Measurements from ENCODE around the gene CHRNA9. TPM values are rescaled to one million over a fixed set of nuclear protein-coding genes. Genes with fewer than 3 reads are reported as not detected.

CHRNA9 gene
- total and polyA plus RNA-seq, 2 donors (not counting 1 experiment from before 2014, with no cell fraction given): 0.07 TPM; not detected in 1

DNA sequence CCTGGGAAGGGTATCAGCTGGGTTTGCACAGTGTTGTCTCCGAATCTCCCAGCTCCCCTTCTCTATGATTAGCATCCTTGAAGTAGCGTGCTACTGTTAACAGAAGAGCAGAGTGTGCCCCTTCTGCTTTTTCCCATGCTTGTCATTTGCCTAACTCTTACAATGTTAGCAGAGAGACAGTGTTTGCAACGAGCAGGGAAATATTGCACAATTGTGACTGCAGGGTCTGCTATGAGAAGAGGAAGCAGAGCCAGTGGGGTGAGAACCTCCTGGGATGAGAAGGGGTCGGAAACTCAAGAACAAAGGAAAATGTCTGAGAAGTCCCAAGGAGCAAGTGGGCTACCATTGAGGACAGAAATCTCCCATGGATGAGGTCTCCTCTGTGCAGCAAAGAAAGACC, 7.8 kb upstream of the CHRNA9 start:
- Mint-ChIP-seq H3K27ac (no peak overlapping the region), H3K4me3 (no peak overlapping the region), H3K9me3 (ENCODE audit: insufficient read depth) (no peaks in the 10 kb centered on the region), H3K4me1 (peaks cover 13% of the 10 kb centered on the region), H3K27me3 (peaks cover 8% of the 10 kb centered on the region)
- H4K20me1 ChIP-seq (ENCODE audit: control insufficient read depth, insufficient read depth, low read length, poor library complexity, severe bottlenecking): no peaks in the 10 kb centered on the region
- intact Hi-C loops (cut with micrococcal nuclease): loop anchor here (5.0 to 10.0 kb wide), 2 partner anchors 387 to 860 kb away; no protein-coding TSS in a partner anchor
- peaks cover 8 to 14% of the 10 kb centered on the region in 2 donors for H3K4me1 ChIP-seq (ENCODE audit: control insufficient read depth in 2 of 2, insufficient read depth in 2 of 2, low read length in 2 of 2)
- no peaks in the 10 kb centered on the region for H3K36me3 ChIP-seq (replicated peaks in 1 of 2; ENCODE audit: control extremely low read depth in 1 of 2, control insufficient read depth in 1 of 2, extremely low read depth in 1 of 2, insufficient read depth in 2 of 2, low read length in 1 of 2)
- no peak overlapping the region for H3K4me3 ChIP-seq (ENCODE audit: control extremely low read depth in 1 of 5, extremely low read depth in 1 of 5, insufficient read depth in 1 of 5, low read depth in 2 of 5, low read length in 4 of 5)
- no peak overlapping the region for H3K9ac ChIP-seq (ENCODE audit: low read length)
- H3K4me2 ChIP-seq (replicated peaks; ENCODE audit: low read depth, low read length, poor library complexity, severe bottlenecking): no peak overlapping the region
- no peaks in the 10 kb centered on the region for H3K9me3 ChIP-seq (ENCODE audit: control extremely low read depth in 1 of 3, control insufficient read depth in 2 of 3, insufficient read depth in 1 of 3, low read length in 2 of 3)
- DNase-seq (no peak), ATAC-seq (ENCODE audit: low read depth) (no peak)
- no peak overlapping the region for H3K27ac ChIP-seq (ENCODE audit: low read length in 2 of 2)
- WGBS (ENCODE audit: insufficient coverage): 34% methylated on average over 3 of the region's 4 CpGs
- TF ChIP-seq, protein P1, sequence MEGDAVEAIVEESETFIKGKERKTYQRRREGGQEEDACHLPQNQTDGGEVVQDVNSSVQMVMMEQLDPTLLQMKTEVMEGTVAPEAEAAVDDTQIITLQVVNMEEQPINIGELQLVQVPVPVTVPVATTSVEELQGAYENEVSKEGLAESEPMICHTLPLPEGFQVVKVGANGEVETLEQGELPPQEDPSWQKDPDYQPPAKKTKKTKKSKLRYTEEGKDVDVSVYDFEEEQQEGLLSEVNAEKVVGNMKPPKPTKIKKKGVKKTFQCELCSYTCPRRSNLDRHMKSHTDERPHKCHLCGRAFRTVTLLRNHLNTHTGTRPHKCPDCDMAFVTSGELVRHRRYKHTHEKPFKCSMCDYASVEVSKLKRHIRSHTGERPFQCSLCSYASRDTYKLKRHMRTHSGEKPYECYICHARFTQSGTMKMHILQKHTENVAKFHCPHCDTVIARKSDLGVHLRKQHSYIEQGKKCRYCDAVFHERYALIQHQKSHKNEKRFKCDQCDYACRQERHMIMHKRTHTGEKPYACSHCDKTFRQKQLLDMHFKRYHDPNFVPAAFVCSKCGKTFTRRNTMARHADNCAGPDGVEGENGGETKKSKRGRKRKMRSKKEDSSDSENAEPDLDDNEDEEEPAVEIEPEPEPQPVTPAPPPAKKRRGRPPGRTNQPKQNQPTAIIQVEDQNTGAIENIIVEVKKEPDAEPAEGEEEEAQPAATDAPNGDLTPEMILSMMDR (IDR thresholded peaks at IDR 0.05): no peak
- TF ChIP-seq EZH2 (IDR thresholded peaks at IDR 0.05; ENCODE audit: borderline replicate concordance, insufficient read depth, low read depth, low read length, poor library complexity, severe bottlenecking): no peak
- ChIA-PET POLR2A (interaction anchor here (1.5 kb wide), 1 partner anchor 271 kb away, joined by 5 read pairs; the partner anchor contains the start of gene N4BP2), CTCF (interaction anchor here (0.9 to 4.6 kb wide), 7 partner anchors 11 to 271 kb away, joined by 3 to 100 read pairs (median 6); partner anchors contain the start of gene N4BP2)
- H3K79me2 ChIP-seq (ENCODE audit: control insufficient read depth, insufficient read depth, low read length): peaks cover 5% of the 10 kb centered on the region
- peaks cover 0 to 4% (median 0%) of the 10 kb centered on the region in 4 experiments for H3K27me3 ChIP-seq (replicated peaks in 1 of 4; ENCODE audit: control extremely low read depth in 1 of 4, control insufficient read depth in 3 of 4, insufficient read depth in 4 of 4, low read length in 3 of 4)
- H2AFZ ChIP-seq (ENCODE audit: insufficient read depth, low read depth, low read length, poor library complexity, severe bottlenecking): no peak overlapping the region

DNA sequence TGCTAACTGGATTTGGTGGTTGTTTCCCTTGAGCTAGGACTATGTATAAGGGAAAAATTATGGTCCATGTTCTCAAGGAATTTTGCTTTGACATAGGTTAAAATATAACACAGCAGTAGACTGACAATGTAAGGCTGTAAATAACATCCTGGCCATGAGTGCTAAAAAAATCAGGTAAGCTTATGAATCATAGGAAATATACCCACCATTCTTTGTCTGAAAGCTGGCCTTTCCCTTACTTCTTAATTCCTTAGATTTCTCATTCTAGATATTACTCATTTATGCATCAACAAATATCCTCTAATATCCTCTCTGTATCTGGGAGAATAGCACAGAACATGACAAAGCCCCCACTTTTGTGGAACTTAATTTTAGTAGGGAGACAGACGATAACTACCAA, 6.8 kb upstream of the CHRNA9 start:
- Histone ChIP-seq H3K27ac (ENCODE audit: low read length in 2 of 2) (no peak overlapping the region), H3K79me2 (ENCODE audit: control insufficient read depth, insufficient read depth, low read length) (peaks cover 5% of the 10 kb centered on the region), H3K4me1 (ENCODE audit: control insufficient read depth in 2 of 2, insufficient read depth in 2 of 2, low read length in 2 of 2) (peaks cover 8 to 14% of the 10 kb centered on the region in 2 donors), H2AFZ (ENCODE audit: insufficient read depth, low read depth, low read length, poor library complexity, severe bottlenecking) (no peak overlapping the region), H3K4me2 (replicated peaks; ENCODE audit: low read depth, low read length, poor library complexity, severe bottlenecking) (no peak overlapping the region), H4K20me1 (ENCODE audit: control insufficient read depth, insufficient read depth, low read length, poor library complexity, severe bottlenecking) (no peaks in the 10 kb centered on the region), H3K9ac (ENCODE audit: low read length) (no peak overlapping the region), H3K36me3 (replicated peaks in 1 of 2; ENCODE audit: control extremely low read depth in 1 of 2, control insufficient read depth in 1 of 2, extremely low read depth in 1 of 2, insufficient read depth in 2 of 2, low read length in 1 of 2) (no peaks in the 10 kb centered on the region), H3K27me3 (replicated peaks in 1 of 4; ENCODE audit: control extremely low read depth in 1 of 4, control insufficient read depth in 3 of 4, insufficient read depth in 4 of 4, low read length in 3 of 4) (peaks cover 0 to 4% (median 2%) of the 10 kb centered on the region in 4 experiments), H3K9me3 (ENCODE audit: control extremely low read depth in 1 of 3, control insufficient read depth in 2 of 3, insufficient read depth in 1 of 3, low read length in 2 of 3) (no peaks in the 10 kb centered on the region), H3K4me3 (ENCODE audit: control extremely low read depth in 1 of 5, extremely low read depth in 1 of 5, insufficient read depth in 1 of 5, low read depth in 2 of 5, low read length in 4 of 5) (no peak overlapping the region)
- H3K9me3 Mint-ChIP-seq (ENCODE audit: insufficient read depth): no peaks in the 10 kb centered on the region
- peaks cover 11% of the 10 kb centered on the region for H3K27me3 Mint-ChIP-seq
- TF ChIP-seq EZH2 (IDR thresholded peaks at IDR 0.05; ENCODE audit: borderline replicate concordance, insufficient read depth, low read depth, low read length, poor library complexity, severe bottlenecking): no peak
- TF ChIP-seq, protein P1 (IDR thresholded peaks at IDR 0.05): no peak
- no peak overlapping the region for H3K4me3 Mint-ChIP-seq
- intact Hi-C loops (cut with micrococcal nuclease): loop anchor here (5.0 to 10.0 kb wide), 2 partner anchors 386 to 861 kb away; no protein-coding TSS in a partner anchor
- ATAC-seq (ENCODE audit: low read depth) (no peak), DNase-seq (no peak)
- WGBS (ENCODE audit: insufficient coverage): 100% methylated on average over 1 of the region's 1 CpG
- POLR2A ChIA-PET: no interaction called here
- no peak overlapping the region for H3K27ac Mint-ChIP-seq
- CTCF ChIA-PET: interaction anchor here (1.2 to 3.7 kb wide), 4 partner anchors 8 to 273 kb away, joined by 3 to 48 read pairs (median 6); partner anchors contain the start of gene N4BP2
- H3K4me1 Mint-ChIP-seq: peaks cover 13% of the 10 kb centered on the region
